Activated CD8-positive, alpha-beta memory T cell treated with anti-CD3 and anti-CD28 coated beads for 1 hour (primary cell): ENCODE data around the gene PRXL2A.
"Not testable (repeated sequence)": the region's sequence is repeated elsewhere in the genome, so short reads cannot be mapped to it uniquely, and the experiment has no call there.

ENCODE experiments used
- DNase-seq, 2 donors: peaks; one replicate each; pipeline ENCODE4 v3.0.0-alpha.2; 2020; ENCODE audit warnings: low read depth in 1 of 2; ENCODE audit errors: extremely low read depth in 1 of 2

Gene PRXL2A

GRCh38 chr10:80410578-80411145, 2.3 kb downstream of the PRXL2A start:
- DNase-seq = no peak

- DNase-seq = no peak
Observed at GRCh38 chr10:80411267-80411668, 2.9 kb downstream of the PRXL2A start.

GRCh38 chr10:80411681-80412220, 3.4 kb downstream of the PRXL2A start:
- no peak for DNase-seq

GRCh38 chr10:80412486-80412885, 4.1 kb downstream of the PRXL2A start:
- DNase-seq = no peak

GRCh38 chr10:80413271-80413996, 5.1 kb downstream of the PRXL2A start:
- DNase-seq = no peak

GRCh38 chr10:80414142-80414895, 6.0 kb downstream of the PRXL2A start:
- DNase-seq = no peak

GRCh38 chr10:80415734-80416478, 7.6 kb downstream of the PRXL2A start:
- no peak for DNase-seq

- no peak for DNase-seq
Observed at GRCh38 chr10:80416479-80417098, 8.2 kb downstream of the PRXL2A start.

- DNase-seq = not testable (repeated sequence)
Observed at GRCh38 chr10:80417256-80417655, 8.9 kb downstream of the PRXL2A start.

GRCh38 chr10:80421050-80421706, 12.8 kb downstream of the PRXL2A start:
- DNase-seq = no peak

GRCh38 chr10:80421707-80422536, 13.6 kb downstream of the PRXL2A start:
- DNase-seq = no peak

GRCh38 chr10:80425901-80426300, 17.6 kb downstream of the PRXL2A start:
- no peak for DNase-seq

GRCh38 chr10:80427541-80427940, 19.2 kb downstream of the PRXL2A start:
- no peak for DNase-seq

- DNase-seq = no peak
Observed at GRCh38 chr10:80429521-80429973, 21.2 kb downstream of the PRXL2A start.

- DNase-seq = no peak
Observed at GRCh38 chr10:80433134-80433533, 24.8 kb downstream of the PRXL2A start.

- no peak for DNase-seq
Observed at GRCh38 chr10:80436446-80437098, 28.2 kb downstream of the PRXL2A start.

GRCh38 chr10:80437227-80437626, 28.9 kb downstream of the PRXL2A start:
- no peak for DNase-seq

- no peak for DNase-seq
Observed at GRCh38 chr10:80441831-80442230, 33.5 kb downstream of the PRXL2A start.

GRCh38 chr10:80442879-80443278, 34.5 kb downstream of the PRXL2A start:
- DNase-seq = no peak
